Adrenal gland (tissue), 12 donors: Measurements from ENCODE around the gene FOXG1. TPM values are rescaled to one million over a fixed set of nuclear protein-coding genes. Genes with fewer than 3 reads are reported as not detected.

Experiments used
- DNase-seq, 7 donors: peaks; one replicate each; pipeline ENCODE4 v3.0.0-alpha.2; 2019 to 2020
- H3K27ac ChIP-seq, 5 donors: fragments of 200-600 bp; sonication (generic) in 4 of 5; 1 replicate in 3 of 5; 2 replicates in 2 of 5; pipeline versions ENCODE4 v1.5.1 to v1.8.0; 2016 to 2020; ENCODE audit warnings: mild to moderate bottlenecking in 1 of 5
- H3K27me3 ChIP-seq: fragments of 200-600 bp; 2 replicates; pipeline ENCODE4 v1.8.0; 2021
- H3K36me3 ChIP-seq, 2 donors: fragments of 200-600 bp; replicated peaks in 1 of 2; 1 replicate in 1 of 2; 2 replicates in 1 of 2; pipeline versions ENCODE4 v1.5.1 to v1.8.0; 2018 to 2022
- H3K4me1 ChIP-seq, 2 donors: fragments of 200-600 bp; replicated peaks in 1 of 2; 1 replicate in 1 of 2; 2 replicates in 1 of 2; pipeline versions ENCODE4 v1.5.1 to v1.8.0; 2018 to 2021
- H3K4me3 ChIP-seq, 4 donors: fragments of 200-600 bp; sonication (generic) in 3 of 4; one replicate each; pipeline ENCODE4 v1.5.1; 2016 to 2018
- H3K9me3 ChIP-seq, 3 donors: fragments of 200-600 bp; sonication (generic) in 1 of 3; replicated peaks in 1 of 3; 1 replicate in 2 of 3; 2 replicates in 1 of 3; pipeline versions ENCODE4 v1.5.1 to v1.8.0; 2016 to 2021
- POLR2A ChIP-seq, 2 donors: fragments of 450-650 bp; IDR thresholded peaks; one replicate each; pipeline ENCODE4 v1.6.1; 2017; ENCODE audit warnings: antibody characterized with exemption in 2 of 2, mild to moderate bottlenecking in 2 of 2, moderate library complexity in 1 of 2
- WGBS, 4 donors: extraction: QIAGEN DNeasy Blood & Tissue Kit in 2 of 4; methylation state at CpG; one replicate each; pipeline versions ENCODE4 v1.1.5 to v1.1.7; 2013 to 2017; 5-methylcytosine and 5-hydroxymethylcytosine counted together
- intact Hi-C, 2 donors: fragments of 100-400 bp; cut with DNase I; formaldehyde crosslinking; loops; one replicate each; pipeline versions ENCODE4 v1.14.1 to v1.15.0; 2022 to 2023
- polyA plus RNA-seq, 3 donors: library from polyadenylated mRNA; stranded (reverse); fragments of 200-250 nt in 2 of 3; fragments of 350-450 nt in 1 of 3; fragmentation: Illumina TruSeq in 1 of 3; extraction: RNeasy Lipid Tissue Mini Kit (QIAGEN cat#74804) in 1 of 3; gene quantifications; one replicate each; pipeline ENCODE4 v1.2.3, GENCODE V29; 2013 to 2014
- total RNA-seq, 9 donors: library from RNA; depleted of rRNA in 4 of 9; stranded (reverse); fragments of >200 nt in 4 of 9; fragments of 120-200 nt in 1 of 9; fragmentation: NEBNext Ultra II Directional in 1 of 9; extraction: Animal tissue kit (Norgen Biotek cat#: 25700) in 1 of 9; gene quantifications; one replicate each; pipeline versions ENCODE4 v1.1.0 to v1.2.4, GENCODE V29; 2013 to 2023
- TF ChIP-seq, protein P1 (sequence below), 6 experiments: fragments of 450-650 bp in 4 of 6; fragments of 200-600 bp in 2 of 6; sonication (generic) in 1 of 6; IDR thresholded peaks; 1 replicate in 5 of 6; 2 replicates in 1 of 6; pipeline versions ENCODE4 v1.5.1 to v1.8.0; 2016 to 2021; ENCODE audit warnings: antibody characterized with exemption in 6 of 6, mild to moderate bottlenecking in 2 of 6, moderate library complexity in 1 of 6
- donor health status: healthy with polysubstance abuse.
- donor health status: Bipolar disorder and iron deficiency.
- donor health status: DM: yes; HTN: yes; CAD: no.
- donor health status: DM: no; HTN: no; CAD: no.
- donor health status: DM: no; HTN: no; CAD: no.
- donor health status: DM: yes; HTN: yes; CAD: no.

The FOXG1 gene
- total and polyA plus RNA-seq, 12 donors: 0.07 to 0.10 (median 0.08) TPM; not detected in 8

DNA sequence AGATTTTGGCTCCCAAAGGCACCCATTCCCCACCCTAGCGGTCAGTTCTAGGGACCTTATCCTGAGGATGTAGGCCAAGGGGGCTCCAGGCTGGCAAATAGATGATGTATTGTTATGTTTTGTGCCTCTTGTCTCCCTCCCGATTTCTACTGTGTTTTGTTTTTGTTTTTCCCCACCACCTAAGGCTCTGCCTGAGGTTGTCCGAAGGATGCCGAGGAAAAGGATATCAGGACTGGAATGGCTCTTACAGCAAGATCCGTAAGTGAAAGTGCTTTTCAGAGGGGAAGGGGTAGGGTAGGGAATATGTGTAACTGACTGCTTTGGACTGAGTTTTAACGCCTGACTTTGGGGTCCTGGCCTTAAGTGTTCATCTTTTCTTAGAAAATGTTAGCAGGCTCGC lies 6.6 kb downstream of the FOXG1 start:
- Histone ChIP-seq H3K9me3 (no peaks in the 10 kb centered on the region), H3K27ac (no peak overlapping the region), H3K27me3 (peaks cover 77% of the 10 kb centered on the region), H3K4me1 (no peaks in the 10 kb centered on the region), H3K36me3 (no peaks in the 10 kb centered on the region), H3K4me3 (no peak overlapping the region)
- no peak for TF ChIP-seq POLR2A (IDR thresholded peaks at IDR 0.05)
- TF ChIP-seq, protein P1, sequence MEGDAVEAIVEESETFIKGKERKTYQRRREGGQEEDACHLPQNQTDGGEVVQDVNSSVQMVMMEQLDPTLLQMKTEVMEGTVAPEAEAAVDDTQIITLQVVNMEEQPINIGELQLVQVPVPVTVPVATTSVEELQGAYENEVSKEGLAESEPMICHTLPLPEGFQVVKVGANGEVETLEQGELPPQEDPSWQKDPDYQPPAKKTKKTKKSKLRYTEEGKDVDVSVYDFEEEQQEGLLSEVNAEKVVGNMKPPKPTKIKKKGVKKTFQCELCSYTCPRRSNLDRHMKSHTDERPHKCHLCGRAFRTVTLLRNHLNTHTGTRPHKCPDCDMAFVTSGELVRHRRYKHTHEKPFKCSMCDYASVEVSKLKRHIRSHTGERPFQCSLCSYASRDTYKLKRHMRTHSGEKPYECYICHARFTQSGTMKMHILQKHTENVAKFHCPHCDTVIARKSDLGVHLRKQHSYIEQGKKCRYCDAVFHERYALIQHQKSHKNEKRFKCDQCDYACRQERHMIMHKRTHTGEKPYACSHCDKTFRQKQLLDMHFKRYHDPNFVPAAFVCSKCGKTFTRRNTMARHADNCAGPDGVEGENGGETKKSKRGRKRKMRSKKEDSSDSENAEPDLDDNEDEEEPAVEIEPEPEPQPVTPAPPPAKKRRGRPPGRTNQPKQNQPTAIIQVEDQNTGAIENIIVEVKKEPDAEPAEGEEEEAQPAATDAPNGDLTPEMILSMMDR (IDR thresholded peaks at IDR 0.05): no peak
- intact Hi-C loops: no loop called here
- WGBS, 4 donors: 9 to 13% (median 9%) methylated on average over 7 of the region's 7 CpGs
- DNase-seq: no peak

DNA sequence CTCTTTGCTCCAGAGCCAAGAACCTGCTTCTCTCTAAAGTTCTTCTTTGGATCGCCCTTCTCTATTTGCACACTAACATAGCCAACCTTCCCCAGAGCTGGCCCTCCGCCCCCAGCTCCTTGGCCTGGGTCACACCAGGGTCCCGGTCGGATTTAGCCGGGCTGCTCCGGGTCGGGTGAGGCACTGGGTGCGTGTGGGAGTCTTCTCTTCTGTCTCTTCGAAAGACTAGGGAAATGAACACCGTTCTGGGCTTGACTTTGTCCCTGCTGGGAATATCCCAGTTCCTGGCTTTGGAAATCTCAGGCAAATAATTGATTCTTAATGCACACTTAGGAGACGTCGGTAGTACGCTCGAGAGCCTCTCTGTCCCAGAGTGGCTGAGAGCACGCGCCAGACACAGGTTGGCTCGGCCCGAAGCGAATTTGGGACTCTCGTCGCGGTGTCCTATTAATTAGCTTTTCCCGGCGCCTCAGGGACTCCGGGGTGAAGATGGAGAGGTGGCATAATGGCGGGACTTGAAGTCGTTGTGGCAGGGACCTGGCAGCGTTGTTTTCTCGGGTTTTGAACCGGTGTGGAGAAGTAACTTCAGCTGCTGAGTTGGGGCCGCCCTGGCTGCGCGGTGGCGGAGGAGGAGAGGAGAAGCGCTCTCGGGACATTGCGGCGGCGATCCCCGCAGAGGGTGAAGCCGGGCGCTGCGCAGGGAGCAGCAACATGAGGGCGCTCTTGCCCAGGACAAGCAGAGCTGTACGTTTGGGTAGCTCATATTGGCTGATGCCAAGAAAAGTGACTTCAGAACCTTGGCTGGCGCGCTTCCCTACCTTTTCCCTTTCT lies 7.5 kb downstream of the FOXG1 start:
- no peak overlapping the region for H3K4me3 ChIP-seq
- no peaks in the 10 kb centered on the region for H3K4me1 ChIP-seq
- no peak overlapping the region for H3K27ac ChIP-seq
- intact Hi-C loops: no loop called here
- 3 to 4% (median 4%) methylated on average over 14 to 47 of the region's 47 CpGs for WGBS, 4 donors
- no peaks in the 10 kb centered on the region for H3K9me3 ChIP-seq
- no peak for DNase-seq
- TF ChIP-seq POLR2A (IDR thresholded peaks at IDR 0.05): no peak
- TF ChIP-seq, protein P1 (IDR thresholded peaks at IDR 0.05): no peak
- H3K27me3 ChIP-seq: peaks cover 77% of the 10 kb centered on the region
- H3K36me3 ChIP-seq: no peaks in the 10 kb centered on the region

DNA sequence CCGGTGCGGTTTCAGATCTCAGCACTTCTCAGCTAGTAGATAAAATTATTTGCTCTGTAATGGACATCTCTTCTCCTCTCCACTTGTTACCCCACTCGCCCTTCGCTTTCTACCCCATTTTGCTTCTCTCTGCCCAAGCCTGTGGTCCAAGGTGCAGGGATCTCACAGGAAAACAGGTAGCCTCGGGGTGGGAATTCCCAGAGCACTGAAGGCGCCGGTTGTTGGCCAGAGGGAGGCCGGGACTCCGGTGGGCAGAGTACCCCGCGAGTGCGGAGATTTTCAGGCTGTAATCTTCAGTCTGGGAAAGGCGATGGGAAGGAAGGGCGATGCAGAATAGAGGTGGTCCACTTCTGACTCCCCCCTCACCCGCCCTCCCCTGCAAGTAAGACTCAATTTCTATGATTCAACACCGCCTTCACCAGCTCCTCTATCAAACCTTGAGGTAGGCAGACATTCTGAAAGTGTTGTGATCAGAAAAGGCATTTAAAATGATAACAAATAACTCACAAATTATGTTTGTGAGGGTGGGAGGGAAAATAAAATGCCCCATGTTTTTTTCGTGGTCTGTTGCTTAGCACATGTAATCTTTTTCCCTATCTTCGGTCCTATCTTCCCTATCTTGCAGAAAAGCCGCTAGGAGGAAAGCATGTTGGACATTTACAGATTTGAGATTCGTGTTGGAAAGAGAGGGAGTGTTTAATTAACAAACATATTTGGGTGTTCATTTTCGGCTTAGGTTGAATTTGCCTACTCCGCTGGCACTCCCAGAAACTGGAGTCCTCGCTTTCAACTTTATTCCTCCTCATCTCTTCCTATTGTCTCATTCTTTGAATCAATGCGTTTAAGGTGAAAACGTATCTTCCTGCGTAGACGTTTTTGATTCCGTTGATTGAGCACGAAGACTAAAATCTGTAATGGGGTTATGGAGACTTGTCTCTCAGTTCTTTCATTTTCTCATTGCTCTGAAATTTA lies 8.5 kb downstream of the FOXG1 start:
- no peak for TF ChIP-seq POLR2A (IDR thresholded peaks at IDR 0.05)
- TF ChIP-seq, protein P1 (IDR thresholded peaks at IDR 0.05): no peak
- H3K4me3 ChIP-seq: no peak overlapping the region
- 8 to 10% (median 10%) methylated on average over 24 to 29 of the region's 29 CpGs for WGBS, 4 donors
- H3K4me1 ChIP-seq: no peaks in the 10 kb centered on the region
- DNase-seq: no peak
- peaks cover 79% of the 10 kb centered on the region for H3K27me3 ChIP-seq
- intact Hi-C loops: no loop called here
- no peak overlapping the region for H3K27ac ChIP-seq
- no peaks in the 10 kb centered on the region for H3K9me3 ChIP-seq
- no peaks in the 10 kb centered on the region for H3K36me3 ChIP-seq
